Astrocyte of the cerebellum (primary cell): ENCODE results near the gene C9orf72.

Source experiments
- DNase-seq: peaks from one replicate; pipeline ENCODE4 v3.0.0-alpha.2; 2011; ENCODE audit warnings: low read depth
- H3K4me3 ChIP-seq: 2 replicates; pipeline ENCODE4 v1.5.1; 2011; ENCODE audit warnings: mild to moderate bottlenecking, low read depth, low read length, moderate library complexity
- in situ Hi-C: cut with HindIII; loops from 2 replicates; pipeline ENCODE4 v1.10.0; 2017; ENCODE audit warnings: low sequenced_read_pairs
- TF ChIP-seq, protein P1 (sequence below): IDR thresholded peaks from 2 replicates; pipeline ENCODE4 v1.5.1; 2012; ENCODE audit warnings: low read length, low read depth, moderate library complexity, mild to moderate bottlenecking; ENCODE audit errors: missing control alignments

The C9orf72 gene

GRCh38 chr9:27602954-27603353 is 29.7 kb upstream of the C9orf72 start:
- no peak overlapping the region for H3K4me3 ChIP-seq
- in situ Hi-C loops, result no loop called here
- DNase-seq, result no peak
- TF ChIP-seq, protein P1, sequence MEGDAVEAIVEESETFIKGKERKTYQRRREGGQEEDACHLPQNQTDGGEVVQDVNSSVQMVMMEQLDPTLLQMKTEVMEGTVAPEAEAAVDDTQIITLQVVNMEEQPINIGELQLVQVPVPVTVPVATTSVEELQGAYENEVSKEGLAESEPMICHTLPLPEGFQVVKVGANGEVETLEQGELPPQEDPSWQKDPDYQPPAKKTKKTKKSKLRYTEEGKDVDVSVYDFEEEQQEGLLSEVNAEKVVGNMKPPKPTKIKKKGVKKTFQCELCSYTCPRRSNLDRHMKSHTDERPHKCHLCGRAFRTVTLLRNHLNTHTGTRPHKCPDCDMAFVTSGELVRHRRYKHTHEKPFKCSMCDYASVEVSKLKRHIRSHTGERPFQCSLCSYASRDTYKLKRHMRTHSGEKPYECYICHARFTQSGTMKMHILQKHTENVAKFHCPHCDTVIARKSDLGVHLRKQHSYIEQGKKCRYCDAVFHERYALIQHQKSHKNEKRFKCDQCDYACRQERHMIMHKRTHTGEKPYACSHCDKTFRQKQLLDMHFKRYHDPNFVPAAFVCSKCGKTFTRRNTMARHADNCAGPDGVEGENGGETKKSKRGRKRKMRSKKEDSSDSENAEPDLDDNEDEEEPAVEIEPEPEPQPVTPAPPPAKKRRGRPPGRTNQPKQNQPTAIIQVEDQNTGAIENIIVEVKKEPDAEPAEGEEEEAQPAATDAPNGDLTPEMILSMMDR, result no peak

- in situ Hi-C loops, result no loop called here
- TF ChIP-seq, protein P1, result no peak
- DNase-seq, result no peak
- H3K4me3 ChIP-seq, result no peak overlapping the region
These were observed 29.0 kb upstream of the C9orf72 start for GRCh38 chr9:27602142-27602861.

GRCh38 chr9:27601396-27601795 is 28.1 kb upstream of the C9orf72 start:
- TF ChIP-seq, protein P1, result no peak
- in situ Hi-C loops, result no loop called here
- no peak overlapping the region for H3K4me3 ChIP-seq
- DNase-seq, result no peak

- in situ Hi-C loops, result no loop called here
- TF ChIP-seq, protein P1, result no peak
- H3K4me3 ChIP-seq, result no peak overlapping the region
- DNase-seq, result no peak
These were observed 27.0 kb upstream of the C9orf72 start for GRCh38 chr9:27600256-27600655.

- in situ Hi-C loops, result no loop called here
- DNase-seq, result no peak
- no peak overlapping the region for H3K4me3 ChIP-seq
- TF ChIP-seq, protein P1, result no peak
These were observed 26.6 kb upstream of the C9orf72 start for GRCh38 chr9:27599870-27600238.

DNA sequence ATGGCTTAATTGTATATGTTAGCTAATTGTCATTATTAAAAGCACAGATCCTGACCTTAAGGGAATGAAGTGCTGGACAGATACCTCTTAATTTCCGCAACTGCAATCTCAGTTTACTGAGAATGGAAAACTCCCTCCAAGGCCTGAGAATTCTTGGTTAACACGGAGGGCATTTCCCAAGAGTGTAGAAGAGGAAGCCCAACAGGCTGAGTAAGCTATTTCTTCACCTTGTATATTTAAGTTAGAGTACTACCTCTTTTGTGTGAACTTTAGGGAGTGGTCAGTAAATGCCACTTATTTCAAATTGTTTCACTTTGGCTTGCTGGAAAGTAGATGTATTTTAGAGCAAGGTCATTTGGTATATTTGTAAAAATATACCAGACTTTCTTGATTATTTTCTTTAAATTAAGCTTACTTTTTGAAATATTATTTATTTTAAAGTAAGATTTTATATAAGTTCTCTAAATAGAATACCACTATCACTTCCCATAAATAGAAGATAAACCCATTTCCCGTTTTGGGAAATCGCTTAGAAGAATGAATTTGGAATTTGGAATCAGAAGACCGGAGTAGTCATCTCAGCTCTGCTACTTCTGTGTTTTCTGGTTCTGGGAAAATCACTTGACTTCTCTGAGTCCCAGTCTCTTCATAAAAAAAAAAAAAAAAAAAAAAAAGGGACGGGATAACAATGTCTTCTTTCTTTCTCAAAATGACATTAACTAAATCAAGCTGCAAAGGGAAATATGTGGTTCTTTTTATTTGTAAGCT is 26.0 kb upstream of the C9orf72 start:
- in situ Hi-C loops, result no loop called here
- H3K4me3 ChIP-seq, result no peak overlapping the region
- no peak for DNase-seq
- TF ChIP-seq, protein P1, result no peak
